Neural cell (in vitro differentiated cells): Measurements from ENCODE around the gene RNPEP. TPM values are rescaled to one million over a fixed set of nuclear protein-coding genes. Genes with fewer than 3 reads are reported as not detected.

Source experiments
- H2AFZ ChIP-seq: fragments of 200-600, 300-800 bp; sonication (generic), shearing (Covaris generic); 2 replicates; pipeline ENCODE4 v1.6.0; 2014; ENCODE audit warnings: low read depth, mild to moderate bottlenecking, antibody characterized with exemption, low read length, moderate library complexity
- H3F3A ChIP-seq: fragments of 200-600 bp; shearing (Covaris generic); 2 replicates; pipeline ENCODE4 v1.6.1; 2016; ENCODE audit warnings: mild to moderate bottlenecking, moderate library complexity, mixed read lengths, antibody characterized with exemption, low read length; ENCODE audit not compliant: insufficient read depth, poor library complexity, severe bottlenecking
- H3K27ac ChIP-seq: fragments of 200-600, 300-800 bp; sonication (generic), shearing (Covaris generic); 2 replicates; pipeline ENCODE4 v1.5.1; 2014; ENCODE audit warnings: mild to moderate bottlenecking, low read length, moderate library complexity
- H3K27me3 ChIP-seq: fragments of 300-800, 200-600 bp; sonication (generic), shearing (Covaris generic); 2 replicates; pipeline ENCODE4 v1.6.0; 2014; ENCODE audit warnings: mild to moderate bottlenecking, low read depth, low read length, moderate library complexity; ENCODE audit not compliant: insufficient read depth
- H3K36me3 ChIP-seq: fragments of 300-800, 200-600 bp; sonication (generic), shearing (Covaris generic); 2 replicates; pipeline ENCODE4 v1.5.1; 2014; ENCODE audit warnings: mild to moderate bottlenecking, antibody characterized with exemption, low read length, moderate library complexity; ENCODE audit not compliant: insufficient read depth
- H3K4me2 ChIP-seq: fragments of 300-800, 200-600 bp; sonication (generic), shearing (Covaris generic); 2 replicates; pipeline ENCODE4 v1.6.0; 2014; ENCODE audit warnings: mild to moderate bottlenecking, low read length
- H3K4me3 ChIP-seq: fragments of 300-800, 200-600 bp; sonication (generic), shearing (Covaris generic); 2 replicates; pipeline ENCODE4 v1.5.1; 2014; ENCODE audit warnings: mild to moderate bottlenecking, low read length, moderate library complexity
- H3K79me2 ChIP-seq: fragments of 200-600 bp; shearing (Covaris generic); replicated peaks from 2 replicates; pipeline ENCODE4 v1.6.0; 2014; ENCODE audit warnings: mild to moderate bottlenecking, low read length, moderate library complexity; ENCODE audit not compliant: insufficient read depth
- H3K9ac ChIP-seq: fragments of 300-800, 200-600 bp; sonication (generic), shearing (Covaris generic); 2 replicates; pipeline ENCODE4 v1.6.1; 2016; ENCODE audit warnings: mild to moderate bottlenecking, low read length, mixed read lengths
- H3K9me2 ChIP-seq: fragments of 200-600 bp; shearing (Covaris generic); 2 replicates; pipeline ENCODE4 v1.6.1; 2016; ENCODE audit warnings: mild to moderate bottlenecking, low read length, mixed read lengths; ENCODE audit not compliant: insufficient read depth
- H3K9me3 ChIP-seq: fragments of 200-600, 300-800 bp; sonication (generic), shearing (Covaris generic); 2 replicates; pipeline ENCODE4 v1.6.1; 2016; ENCODE audit warnings: mild to moderate bottlenecking, mixed run types, low read length, moderate library complexity, mixed read lengths
- H4K20me1 ChIP-seq: fragments of 200-600 bp; shearing (Covaris generic); 2 replicates; pipeline ENCODE4 v1.6.1; 2016; ENCODE audit warnings: mild to moderate bottlenecking, mixed run types; ENCODE audit not compliant: insufficient read depth
- EP300 ChIP-seq: fragments of 450-650 bp; conservative IDR thresholded peaks from 2 replicates; pipeline ENCODE4 v1.6.1; 2014; ENCODE audit warnings: antibody characterized with exemption, mild to moderate bottlenecking, moderate library complexity; ENCODE audit not compliant: poor library complexity, severe bottlenecking
- EZH2 ChIP-seq: fragments of 200-600, 300-800 bp; shearing (Covaris generic), sonication (generic); IDR thresholded peaks from 2 replicates; pipeline ENCODE4 v1.6.1; 2014; ENCODE audit warnings: antibody characterized with exemption, low read length, borderline replicate concordance, mild to moderate bottlenecking; ENCODE audit not compliant: insufficient read depth, poor library complexity, severe bottlenecking
- MXI1 ChIP-seq: fragments of 450-650 bp; conservative IDR thresholded peaks from 2 replicates; pipeline ENCODE4 v1.6.1; 2014; ENCODE audit warnings: antibody characterized with exemption, mild to moderate bottlenecking; ENCODE audit not compliant: poor library complexity, severe bottlenecking
- POLR2AphosphoS5 ChIP-seq: IDR thresholded peaks from 2 replicates; pipeline ENCODE4 v1.6.1; 2012
- RAD21 ChIP-seq: fragments of 450-650 bp; conservative IDR thresholded peaks from 2 replicates; pipeline ENCODE4 v1.6.1; 2014; ENCODE audit warnings: antibody characterized with exemption, mild to moderate bottlenecking, moderate library complexity
- SMC3 ChIP-seq: fragments of 450-650 bp; conservative IDR thresholded peaks from 2 replicates; pipeline ENCODE4 v1.6.1; 2014; ENCODE audit warnings: antibody characterized with exemption, mild to moderate bottlenecking, moderate library complexity; ENCODE audit not compliant: poor library complexity
- TAF1 ChIP-seq: IDR thresholded peaks from 2 replicates; pipeline ENCODE4 v1.6.1; 2012; ENCODE audit warnings: low read depth
- polyA plus RNA-seq: library from polyadenylated mRNA; depleted of rRNA; stranded (reverse); fragments of >200 nt; gene quantifications from 2 replicates; pipeline ENCODE4 v1.2.3, GENCODE V29; 2014
- TF ChIP-seq, protein P1 (sequence below): IDR thresholded peaks from 2 replicates; pipeline ENCODE4 v1.6.1; 2012; ENCODE audit warnings: borderline replicate concordance
- TF ChIP-seq, protein P2 (sequence below): fragments of 450-650 bp; IDR thresholded peaks from 2 replicates; pipeline ENCODE4 v1.5.1; 2014; ENCODE audit warnings: antibody characterized with exemption, mild to moderate bottlenecking, moderate library complexity; ENCODE audit not compliant: poor library complexity, severe bottlenecking

The RNPEP gene
- polyA plus RNA-seq, 1 donor from 2014 or later = 33.1 TPM

DNA sequence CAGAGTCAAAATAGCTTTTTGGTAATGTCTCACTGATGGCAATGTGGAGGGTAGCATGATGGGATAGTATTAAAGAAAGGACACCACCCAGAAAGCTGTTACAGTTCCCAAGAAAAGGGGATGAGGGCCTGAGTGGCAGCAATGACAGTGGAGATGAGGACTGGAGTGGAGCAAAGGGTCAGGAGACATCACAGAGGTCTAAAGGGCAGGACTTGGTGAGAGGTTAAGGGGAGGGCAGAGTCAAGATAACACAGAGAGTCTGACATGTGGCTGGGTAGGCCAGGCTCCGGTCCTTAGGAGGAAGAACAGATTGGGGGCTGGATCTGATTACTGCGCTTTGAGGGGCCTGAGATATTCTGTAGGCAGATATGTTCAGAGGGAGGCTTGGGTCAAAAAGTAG lies 47.3 kb downstream of the RNPEP start:
- Histone ChIP-seq H2AFZ (no peak overlapping the region), H3K27ac (no peak overlapping the region), H4K20me1 (no peaks in the 10 kb centered on the region), H3K4me3 (no peak overlapping the region), H3K4me2 (no peak overlapping the region), H3K9me2 (no peaks in the 10 kb centered on the region), H3K36me3 (no peaks in the 10 kb centered on the region), H3K9me3 (no peaks in the 10 kb centered on the region), H3K79me2 (no peaks in the 10 kb centered on the region), H3K9ac (no peak overlapping the region), H3K27me3 (no peaks in the 10 kb centered on the region), H3F3A (no peaks in the 10 kb centered on the region)
- no peak for TF ChIP-seq MXI1
- no peak for TF ChIP-seq TAF1
- no peak for TF ChIP-seq POLR2AphosphoS5
- no peak for TF ChIP-seq RAD21
- TF ChIP-seq, protein P1, sequence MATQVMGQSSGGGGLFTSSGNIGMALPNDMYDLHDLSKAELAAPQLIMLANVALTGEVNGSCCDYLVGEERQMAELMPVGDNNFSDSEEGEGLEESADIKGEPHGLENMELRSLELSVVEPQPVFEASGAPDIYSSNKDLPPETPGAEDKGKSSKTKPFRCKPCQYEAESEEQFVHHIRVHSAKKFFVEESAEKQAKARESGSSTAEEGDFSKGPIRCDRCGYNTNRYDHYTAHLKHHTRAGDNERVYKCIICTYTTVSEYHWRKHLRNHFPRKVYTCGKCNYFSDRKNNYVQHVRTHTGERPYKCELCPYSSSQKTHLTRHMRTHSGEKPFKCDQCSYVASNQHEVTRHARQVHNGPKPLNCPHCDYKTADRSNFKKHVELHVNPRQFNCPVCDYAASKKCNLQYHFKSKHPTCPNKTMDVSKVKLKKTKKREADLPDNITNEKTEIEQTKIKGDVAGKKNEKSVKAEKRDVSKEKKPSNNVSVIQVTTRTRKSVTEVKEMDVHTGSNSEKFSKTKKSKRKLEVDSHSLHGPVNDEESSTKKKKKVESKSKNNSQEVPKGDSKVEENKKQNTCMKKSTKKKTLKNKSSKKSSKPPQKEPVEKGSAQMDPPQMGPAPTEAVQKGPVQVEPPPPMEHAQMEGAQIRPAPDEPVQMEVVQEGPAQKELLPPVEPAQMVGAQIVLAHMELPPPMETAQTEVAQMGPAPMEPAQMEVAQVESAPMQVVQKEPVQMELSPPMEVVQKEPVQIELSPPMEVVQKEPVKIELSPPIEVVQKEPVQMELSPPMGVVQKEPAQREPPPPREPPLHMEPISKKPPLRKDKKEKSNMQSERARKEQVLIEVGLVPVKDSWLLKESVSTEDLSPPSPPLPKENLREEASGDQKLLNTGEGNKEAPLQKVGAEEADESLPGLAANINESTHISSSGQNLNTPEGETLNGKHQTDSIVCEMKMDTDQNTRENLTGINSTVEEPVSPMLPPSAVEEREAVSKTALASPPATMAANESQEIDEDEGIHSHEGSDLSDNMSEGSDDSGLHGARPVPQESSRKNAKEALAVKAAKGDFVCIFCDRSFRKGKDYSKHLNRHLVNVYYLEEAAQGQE = no peak
- no peak for TF ChIP-seq SMC3
- TF ChIP-seq, protein P2, sequence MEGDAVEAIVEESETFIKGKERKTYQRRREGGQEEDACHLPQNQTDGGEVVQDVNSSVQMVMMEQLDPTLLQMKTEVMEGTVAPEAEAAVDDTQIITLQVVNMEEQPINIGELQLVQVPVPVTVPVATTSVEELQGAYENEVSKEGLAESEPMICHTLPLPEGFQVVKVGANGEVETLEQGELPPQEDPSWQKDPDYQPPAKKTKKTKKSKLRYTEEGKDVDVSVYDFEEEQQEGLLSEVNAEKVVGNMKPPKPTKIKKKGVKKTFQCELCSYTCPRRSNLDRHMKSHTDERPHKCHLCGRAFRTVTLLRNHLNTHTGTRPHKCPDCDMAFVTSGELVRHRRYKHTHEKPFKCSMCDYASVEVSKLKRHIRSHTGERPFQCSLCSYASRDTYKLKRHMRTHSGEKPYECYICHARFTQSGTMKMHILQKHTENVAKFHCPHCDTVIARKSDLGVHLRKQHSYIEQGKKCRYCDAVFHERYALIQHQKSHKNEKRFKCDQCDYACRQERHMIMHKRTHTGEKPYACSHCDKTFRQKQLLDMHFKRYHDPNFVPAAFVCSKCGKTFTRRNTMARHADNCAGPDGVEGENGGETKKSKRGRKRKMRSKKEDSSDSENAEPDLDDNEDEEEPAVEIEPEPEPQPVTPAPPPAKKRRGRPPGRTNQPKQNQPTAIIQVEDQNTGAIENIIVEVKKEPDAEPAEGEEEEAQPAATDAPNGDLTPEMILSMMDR = no peak
- TF ChIP-seq EP300 = no peak
- no peak for TF ChIP-seq EZH2

DNA sequence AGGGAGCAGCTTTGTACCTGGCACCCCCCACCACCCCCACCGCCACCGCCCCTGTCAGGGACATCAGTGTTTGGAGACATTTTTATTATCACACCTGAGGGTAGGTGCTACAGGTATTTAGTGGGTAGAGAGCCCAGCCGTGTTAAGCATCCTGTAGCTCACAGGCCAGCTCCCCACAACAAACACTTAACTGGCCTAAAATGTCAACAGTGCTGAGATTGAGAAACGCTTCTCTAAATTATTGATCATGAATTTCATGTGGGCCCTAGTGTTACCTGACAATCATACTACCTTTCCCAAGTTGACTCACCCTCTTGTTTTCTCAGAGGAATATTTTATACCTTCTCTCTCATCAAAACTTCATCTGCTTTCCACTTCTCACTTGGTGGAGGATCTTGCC lies 49.3 kb downstream of the RNPEP start:
- Histone ChIP-seq H2AFZ (no peak overlapping the region), H3F3A (no peaks in the 10 kb centered on the region), H3K27ac (no peak overlapping the region), H3K9me2 (no peaks in the 10 kb centered on the region), H4K20me1 (no peaks in the 10 kb centered on the region), H3K27me3 (no peaks in the 10 kb centered on the region), H3K9me3 (no peaks in the 10 kb centered on the region), H3K9ac (no peak overlapping the region), H3K4me2 (no peak overlapping the region), H3K79me2 (no peaks in the 10 kb centered on the region), H3K4me3 (no peak overlapping the region), H3K36me3 (no peaks in the 10 kb centered on the region)
- TF ChIP-seq RAD21 = no peak
- TF ChIP-seq TAF1 = no peak
- no peak for TF ChIP-seq POLR2AphosphoS5
- TF ChIP-seq, protein P1 = no peak
- no peak for TF ChIP-seq EP300
- TF ChIP-seq, protein P2 = no peak
- no peak for TF ChIP-seq SMC3
- TF ChIP-seq EZH2 = no peak
- no peak for TF ChIP-seq MXI1
